HK-2 (cell line): ENCODE measurements around the gene SH3PXD2A.

Source experiments
- DNase-seq: peaks from one replicate; pipeline ENCODE4 v3.0.0-alpha.2; 2018; ENCODE audit not compliant: unreplicated experiment

The SH3PXD2A gene

GRCh38 chr10:103720964-103721335 is 134.4 kb downstream of the SH3PXD2A start:
- DNase-seq, result no peak

DNA sequence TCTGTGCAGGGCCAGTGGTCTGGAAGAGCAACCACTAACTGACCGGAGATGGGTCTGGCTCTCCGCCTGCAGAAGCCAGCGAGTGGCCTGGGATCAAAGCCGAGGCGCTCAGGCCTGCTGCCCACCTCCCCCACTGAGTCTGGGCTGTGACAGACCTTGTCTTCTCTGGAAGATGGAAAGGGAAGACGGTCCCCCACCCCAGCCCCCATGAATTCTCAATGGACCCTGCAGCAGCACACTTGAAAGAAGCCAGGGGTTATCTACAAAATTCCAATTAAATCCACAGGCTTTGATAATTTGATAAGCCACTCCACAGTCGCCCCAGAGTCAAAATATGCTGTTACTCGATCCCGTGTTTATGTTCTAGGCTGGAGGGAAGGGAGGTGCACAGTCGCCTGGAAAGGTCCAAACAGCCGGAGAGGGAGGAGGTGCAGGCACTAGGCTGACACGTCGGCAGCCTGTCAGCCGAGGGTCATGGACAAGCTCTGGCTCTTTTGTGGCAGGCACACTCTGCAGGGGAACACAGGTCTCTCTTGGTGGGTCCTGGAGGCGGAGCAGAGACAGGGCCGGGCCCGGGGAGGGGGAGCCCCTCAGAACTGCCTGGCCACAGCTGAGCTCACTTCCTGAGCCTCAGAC is 134.9 kb downstream of the SH3PXD2A start:
- DNase-seq, result no peak

- DNase-seq, result no peak
Measured at GRCh38 chr10:103719036-103719435, 136.3 kb downstream of the SH3PXD2A start.

DNA sequence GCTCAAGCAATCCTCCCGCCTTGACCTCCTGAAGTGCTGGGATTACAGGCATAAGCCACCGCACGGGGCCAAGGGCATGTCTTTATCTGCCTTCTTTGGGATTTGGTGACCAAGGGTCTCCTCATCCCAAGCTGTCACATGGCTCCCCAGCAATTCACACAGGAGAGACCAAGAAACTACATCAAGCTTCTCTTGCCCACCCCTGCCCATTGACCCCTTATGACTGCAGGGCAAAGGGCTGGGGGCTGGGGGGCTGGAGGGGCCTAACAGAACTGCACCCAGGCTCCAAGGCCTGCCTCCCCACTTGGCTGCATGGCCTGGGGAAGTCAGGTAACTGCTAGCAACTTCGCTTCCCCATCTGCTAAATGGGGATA is 137.1 kb downstream of the SH3PXD2A start:
- DNase-seq, result no peak

GRCh38 chr10:103717341-103718246 is 137.8 kb downstream of the SH3PXD2A start:
- no peak for DNase-seq

GRCh38 chr10:103716206-103717160 is 138.9 kb downstream of the SH3PXD2A start:
- DNase-seq, result no peak

DNA sequence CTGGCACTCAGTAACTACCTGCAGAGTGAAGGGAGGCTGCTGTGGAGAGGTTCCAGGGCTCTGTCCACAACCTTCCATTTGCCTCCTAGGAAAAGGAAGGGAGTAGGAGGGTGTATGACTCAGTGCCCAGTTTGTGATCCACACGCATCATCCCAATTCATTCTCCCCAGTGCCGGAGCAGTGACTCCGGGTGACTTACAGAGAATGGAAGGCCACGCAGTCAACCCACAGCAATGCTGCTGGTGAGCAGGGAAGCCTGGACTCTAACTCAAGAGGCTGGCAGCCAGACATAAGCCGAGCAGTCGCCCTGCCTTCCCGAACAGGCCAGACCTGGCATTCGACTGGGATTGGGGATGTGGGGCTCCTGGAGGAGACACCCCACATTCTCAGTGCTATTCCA is 139.9 kb downstream of the SH3PXD2A start:
- DNase-seq, result peak; percentile 48

DNA sequence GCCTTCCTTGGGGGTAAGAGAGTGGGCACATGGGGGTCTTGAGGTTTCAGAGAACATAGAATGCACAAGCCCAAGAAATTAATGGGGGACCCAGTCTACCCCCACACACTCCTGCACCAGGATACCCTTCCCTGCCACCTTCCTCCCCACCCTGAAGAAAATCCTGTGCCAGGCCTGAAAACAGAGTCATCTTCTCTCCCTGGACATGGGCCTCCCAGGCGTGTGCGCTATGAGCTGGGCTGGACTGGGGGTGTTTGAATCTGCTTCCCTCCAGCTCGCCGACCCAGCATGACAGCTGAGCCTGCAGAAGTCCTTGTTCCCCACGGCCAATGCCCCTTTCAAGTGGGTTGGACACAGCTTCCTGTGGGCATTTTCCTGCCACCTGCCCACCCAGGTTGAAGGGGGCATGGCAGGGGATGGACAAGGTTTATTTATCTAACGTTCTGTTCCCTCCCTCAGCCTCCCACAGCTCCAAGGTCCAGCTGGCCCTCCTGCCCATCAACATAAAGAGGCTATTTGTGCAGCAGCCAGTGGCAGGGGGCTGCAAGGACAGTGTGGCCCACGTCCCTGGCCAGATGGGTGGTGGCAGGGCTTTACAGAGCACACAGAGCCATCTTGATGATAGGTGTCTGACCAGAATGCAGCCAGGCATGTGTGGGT is 141.0 kb downstream of the SH3PXD2A start:
- DNase-seq, result no peak

- DNase-seq, result no peak
Measured at GRCh38 chr10:103713676-103714075, 141.7 kb downstream of the SH3PXD2A start.

- DNase-seq, result peak; percentile 77
Measured at GRCh38 chr10:103712898-103713498, 142.4 kb downstream of the SH3PXD2A start.

- no peak for DNase-seq
Measured at GRCh38 chr10:103712146-103712545, 143.2 kb downstream of the SH3PXD2A start.

DNA sequence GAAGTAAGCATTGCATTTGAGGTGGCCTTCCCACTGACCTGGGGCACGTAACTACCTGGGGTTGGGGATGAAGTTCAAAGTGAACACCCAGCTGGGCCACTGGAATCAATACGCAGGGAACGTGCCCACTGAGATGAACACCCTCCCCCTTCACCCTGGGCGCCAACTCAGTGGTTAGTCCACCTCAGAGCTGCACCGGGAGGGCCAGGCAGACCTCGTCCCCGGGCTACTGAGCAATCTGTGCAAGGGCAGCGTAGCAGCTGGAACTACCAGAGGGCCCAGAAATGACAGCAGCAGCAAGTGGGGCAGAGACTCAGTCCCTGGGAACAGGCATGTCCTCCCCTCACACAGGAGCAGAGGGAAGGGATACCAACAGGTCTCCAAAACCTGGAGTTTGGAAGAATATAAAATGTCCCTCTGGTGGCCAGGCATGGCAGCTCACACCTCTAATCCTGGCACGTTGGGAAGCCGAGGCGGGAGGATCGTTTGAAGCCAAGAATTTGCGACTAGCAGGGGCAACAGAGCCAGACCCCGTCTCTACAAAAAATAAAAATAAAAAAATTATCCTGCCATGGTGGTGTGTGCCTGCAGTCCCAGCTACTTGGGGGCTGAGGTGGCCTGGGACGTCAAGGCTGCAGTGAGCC is 143.9 kb downstream of the SH3PXD2A start:
- no peak for DNase-seq

DNA sequence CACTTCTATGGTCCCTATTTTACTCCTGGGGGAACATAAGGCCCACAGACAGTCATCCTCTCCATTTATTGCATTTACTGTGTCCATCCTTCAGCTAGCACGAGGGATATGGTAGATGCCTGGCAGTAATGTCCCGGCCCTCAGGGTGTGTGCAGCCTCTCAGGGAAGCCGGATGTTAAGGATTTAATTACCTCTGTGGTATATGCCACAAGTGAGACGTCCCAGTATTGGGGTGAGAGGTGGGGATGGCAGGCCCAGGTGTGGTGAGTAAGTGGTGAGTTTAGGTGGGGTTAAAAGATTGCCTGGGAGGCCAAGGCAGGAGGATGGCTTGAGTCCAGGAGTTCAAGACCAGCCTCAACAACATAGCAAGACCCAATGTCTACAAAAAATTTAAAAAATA is 144.9 kb downstream of the SH3PXD2A start:
- DNase-seq, result no peak

DNA sequence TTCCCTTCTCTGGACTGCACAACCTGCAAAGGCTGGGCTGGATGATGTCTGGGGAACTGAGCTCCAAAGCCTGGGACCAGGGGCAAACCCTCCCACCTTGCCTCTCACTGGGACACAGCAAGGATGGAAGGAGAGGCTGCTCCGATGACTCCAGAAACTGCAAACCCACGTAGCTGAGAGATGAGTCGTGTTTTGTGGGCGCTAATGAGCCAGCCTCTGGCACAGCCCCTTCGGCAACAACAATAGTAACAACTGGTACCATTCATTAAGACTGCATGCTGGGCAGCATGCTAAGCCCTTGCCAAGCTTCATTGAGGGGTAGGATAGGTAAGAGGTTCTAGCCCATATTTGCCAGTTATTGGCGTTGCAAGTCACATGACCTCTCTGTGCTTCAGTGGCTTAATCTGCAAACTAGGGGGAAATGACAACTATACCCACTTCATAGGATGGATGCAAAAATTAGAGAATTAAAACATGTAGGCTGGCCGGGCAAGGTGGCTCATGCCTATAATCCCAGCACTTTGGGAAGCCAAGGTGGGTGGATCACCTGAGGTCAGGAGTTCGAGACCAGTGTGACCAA is 145.9 kb downstream of the SH3PXD2A start:
- DNase-seq, result peak; percentile 57

- DNase-seq, result no peak
Measured at GRCh38 chr10:103708627-103709288, 146.6 kb downstream of the SH3PXD2A start.

GRCh38 chr10:103707956-103708626 is 147.3 kb downstream of the SH3PXD2A start:
- DNase-seq, result no peak

- DNase-seq, result no peak
Measured at GRCh38 chr10:103706762-103707161, 148.6 kb downstream of the SH3PXD2A start.

DNA sequence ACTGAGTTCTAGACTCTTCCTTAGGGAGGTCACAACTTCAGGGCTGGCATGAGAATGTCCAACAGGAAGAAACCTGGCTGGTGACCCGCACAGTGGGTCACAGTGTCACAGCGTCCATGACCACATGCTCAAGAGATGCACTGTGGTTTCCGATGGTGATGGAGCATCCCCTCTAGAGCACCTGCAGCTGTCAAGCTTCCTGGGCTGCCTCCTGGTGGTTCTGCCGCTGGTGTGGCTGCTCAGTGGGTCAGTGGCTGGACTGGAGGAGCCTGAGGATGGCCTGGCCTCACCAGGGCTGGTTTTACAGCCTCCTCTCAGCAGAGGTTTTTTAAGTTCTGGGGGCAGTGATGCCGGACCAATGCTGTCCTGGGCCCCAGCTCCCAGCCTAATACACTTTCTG is 149.3 kb downstream of the SH3PXD2A start:
- DNase-seq, result no peak
